GM23248 (cell line): ENCODE data around the gene UNC13B. TPM values are rescaled to one million over a fixed set of nuclear protein-coding genes. Genes with fewer than 3 reads are reported as not detected.

Source experiments
- DNase-seq: peaks from one replicate; pipeline ENCODE4 v3.0.0-alpha.2; 2015
- H2AFZ ChIP-seq: fragments of 200-600 bp; sonication (generic); 2 replicates; pipeline ENCODE4 v1.6.1; 2016; ENCODE audit warnings: antibody characterized with exemption
- H3F3A ChIP-seq: fragments of 200-600 bp; sonication (generic); 2 replicates; pipeline ENCODE4 v1.6.1; 2016; ENCODE audit warnings: mild to moderate bottlenecking, antibody characterized with exemption, mixed run types; ENCODE audit not compliant: insufficient read depth
- H3K27ac ChIP-seq: fragments of 200-600 bp; sonication (generic); 2 replicates; pipeline ENCODE4 v1.5.1; 2016; ENCODE audit warnings: mild to moderate bottlenecking
- H3K27me3 ChIP-seq: fragments of 200-600 bp; sonication (generic); replicated peaks from 2 replicates; pipeline ENCODE4 v1.6.1; 2016; ENCODE audit warnings: mild to moderate bottlenecking; ENCODE audit not compliant: insufficient read depth
- H3K36me3 ChIP-seq: fragments of 200-600 bp; sonication (generic); 2 replicates; pipeline ENCODE4 v1.6.1; 2016; ENCODE audit warnings: low read depth, mild to moderate bottlenecking
- H3K4me1 ChIP-seq: fragments of 200-600 bp; sonication (generic); 2 replicates; pipeline ENCODE4 v1.6.1; 2016; ENCODE audit warnings: mild to moderate bottlenecking; ENCODE audit not compliant: insufficient read depth
- H3K4me2 ChIP-seq: fragments of 200-600 bp; sonication (generic); one replicate; pipeline ENCODE4 v1.6.1; 2016; ENCODE audit warnings: mild to moderate bottlenecking; ENCODE audit not compliant: unreplicated experiment
- H3K4me3 ChIP-seq: fragments of 200-600 bp; sonication (generic); 2 replicates; pipeline ENCODE4 v1.5.1; 2016; ENCODE audit warnings: mild to moderate bottlenecking
- H3K79me2 ChIP-seq: fragments of 200-600 bp; sonication (generic); 2 replicates; pipeline ENCODE4 v1.6.1; 2016; ENCODE audit warnings: mild to moderate bottlenecking; ENCODE audit not compliant: insufficient read depth
- H3K9ac ChIP-seq: fragments of 200-600 bp; sonication (generic); 2 replicates; pipeline ENCODE4 v1.6.1; 2016; ENCODE audit warnings: mild to moderate bottlenecking
- H3K9me2 ChIP-seq: fragments of 200-600 bp; sonication (generic); 2 replicates; pipeline ENCODE4 v1.6.1; 2016; ENCODE audit warnings: mixed run types, mild to moderate bottlenecking, moderate library complexity; ENCODE audit not compliant: insufficient read depth
- H3K9me3 ChIP-seq: fragments of 200-600 bp; sonication (generic); one replicate; pipeline ENCODE4 v1.6.1; 2017; ENCODE audit warnings: low read depth
- H4K20me1 ChIP-seq: fragments of 200-600 bp; sonication (generic); 2 replicates; pipeline ENCODE4 v1.6.0; 2016; ENCODE audit not compliant: insufficient read depth
- EZH2 ChIP-seq: fragments of 200-600 bp; sonication (generic); IDR thresholded peaks from 2 replicates; pipeline ENCODE4 v1.6.1; 2018; ENCODE audit warnings: antibody characterized with exemption, mild to moderate bottlenecking; ENCODE audit not compliant: insufficient read depth, poor library complexity, severe bottlenecking
- EZH2phosphoT487 ChIP-seq: fragments of 200-600 bp; sonication (generic); IDR thresholded peaks from 2 replicates; pipeline ENCODE4 v1.6.1; 2018; ENCODE audit warnings: antibody characterized with exemption, moderate library complexity, mild to moderate bottlenecking, low read depth; ENCODE audit not compliant: insufficient read depth
- WGBS, 2 experiments: methylation state at CpG; one replicate each; pipeline ENCODE4 v1.1.6; 2015 to 2017; ENCODE audit warnings: low lambda C conversion rate in 2 of 2, low coverage in 1 of 2; ENCODE audit errors: missing lambda C conversion rate in 2 of 2; 5-methylcytosine and 5-hydroxymethylcytosine counted together
- in situ Hi-C: fragments of 300-500 bp; cut with MboI; formaldehyde crosslinking; loops from 2 replicates; pipeline ENCODE4 v1.15.0; 2020
- polyA plus RNA-seq: library from polyadenylated mRNA; unstranded; fragments of >200 nt; fragmentation: Nextera tagmentation; extraction: Ambion mirVana; gene quantifications from 2 replicates; pipeline ENCODE4 v1.2.1, GENCODE V29; 2016
- total RNA-seq: library from RNA; depleted of rRNA; stranded (reverse); fragments of >200 nt; shearing (Covaris generic); gene quantifications from 2 replicates; pipeline ENCODE4 v1.2.3, GENCODE V29; 2014

The UNC13B gene
- total and polyA plus RNA-seq, 2 experiments from 2014 or later = 5.5 to 15.3 TPM

DNA sequence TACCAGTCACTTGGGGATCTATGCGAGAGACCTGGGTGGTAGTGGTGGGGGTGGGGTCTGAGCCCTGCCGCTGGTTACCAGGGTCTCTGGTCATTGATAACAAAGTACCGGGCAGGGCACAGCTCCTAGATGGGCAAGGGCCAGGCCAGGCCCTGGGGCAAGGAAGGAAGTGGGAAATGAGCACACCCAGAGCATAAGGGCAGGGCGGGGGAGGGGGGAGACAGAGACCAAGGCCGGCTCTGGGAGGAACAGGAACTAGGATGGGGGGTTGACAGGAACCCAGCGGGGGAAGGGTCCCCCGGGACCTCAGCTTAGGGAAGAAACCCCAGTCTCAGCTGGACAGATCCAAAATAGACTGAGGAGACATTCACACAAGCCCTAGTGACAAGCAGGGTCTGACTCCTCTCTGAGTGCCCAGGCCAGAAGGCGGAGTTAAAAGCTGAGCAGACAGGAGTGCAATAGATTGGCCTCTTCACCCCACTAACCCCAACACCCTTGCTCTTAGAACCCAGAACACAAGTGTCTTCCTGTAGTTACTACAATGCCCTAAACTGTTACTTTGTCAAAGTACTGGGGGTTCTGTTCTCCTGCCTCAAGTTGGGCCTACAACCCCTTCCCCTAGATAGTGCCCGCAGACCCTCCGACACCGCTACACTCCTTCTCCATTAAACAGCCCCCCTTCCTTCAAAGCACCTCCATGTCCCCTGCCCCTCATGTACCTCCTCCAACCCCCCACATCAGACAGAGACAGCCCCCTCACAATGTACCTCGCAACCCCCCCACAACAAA lies 46.8 kb upstream of the UNC13B start:
- H3K79me2 ChIP-seq = peaks cover 27% of the 10 kb centered on the region
- H4K20me1 ChIP-seq = no peaks in the 10 kb centered on the region
- peak overlapping the region; percentile 90 for H3K9ac ChIP-seq
- in situ Hi-C loops = loop anchor here (10.0 kb wide), 1 partner anchor 440 kb away; no protein-coding TSS in a partner anchor
- H3K4me2 ChIP-seq = peak overlapping the region; percentile 92
- WGBS, 2 experiments = 18 to 29% methylated on average over 8 to 12 of the region's 12 CpGs
- H3K27me3 ChIP-seq = no peaks in the 10 kb centered on the region
- TF ChIP-seq EZH2phosphoT487 (no peak), EZH2 (no peak)
- no peaks in the 10 kb centered on the region for H3K9me2 ChIP-seq
- H3K36me3 ChIP-seq = no peaks in the 10 kb centered on the region
- H2AFZ ChIP-seq = peak overlapping the region; percentile 92
- peak; percentile 82 for DNase-seq
- peaks cover 46% of the 10 kb centered on the region for H3F3A ChIP-seq
- H3K4me1 ChIP-seq = peaks cover 37% of the 10 kb centered on the region
- no peaks in the 10 kb centered on the region for H3K9me3 ChIP-seq
- H3K4me3 ChIP-seq = peak overlapping the region; percentile 77
- H3K27ac ChIP-seq = peak overlapping the region; percentile 98

GRCh38 chr9:35115680-35116538 lies 45.9 kb upstream of the UNC13B start, which contains the start of gene ATOSB:
Gene ATOSB (minus strand): TSS chr9:35115862. CDS start chr9:35108274, 7,588 bp downstream.
- no peaks in the 10 kb centered on the region for H3K36me3 ChIP-seq
- peaks cover 46% of the 10 kb centered on the region for H3F3A ChIP-seq
- H3K27ac ChIP-seq = peak within 1 kb of the TSS; percentile 98
- peak within 1 kb of the TSS; percentile 77 for H3K4me3 ChIP-seq
- H4K20me1 ChIP-seq = no peaks in the 10 kb centered on the region
- peak within 1 kb of the TSS; percentile 92 for H3K4me2 ChIP-seq
- peaks cover 18% of the 10 kb centered on the region for H3K79me2 ChIP-seq
- peak; percentile 97 for DNase-seq
- no peaks in the 10 kb centered on the region for H3K9me3 ChIP-seq
- in situ Hi-C loops = loop anchor here (10.0 kb wide), 1 partner anchor 439 kb away; no protein-coding TSS in a partner anchor
- no peak for TF ChIP-seq EZH2
- no peak for TF ChIP-seq EZH2phosphoT487
- no peaks in the 10 kb centered on the region for H3K27me3 ChIP-seq
- H3K4me1 ChIP-seq = peaks cover 32% of the 10 kb centered on the region
- peak within 1 kb of the TSS; percentile 92 for H2AFZ ChIP-seq
- peak within 1 kb of the TSS; percentile 90 for H3K9ac ChIP-seq
- 1% methylated on average over 35 to 54 of the region's 54 CpGs for WGBS, 2 experiments
- H3K9me2 ChIP-seq = no peaks in the 10 kb centered on the region

DNA sequence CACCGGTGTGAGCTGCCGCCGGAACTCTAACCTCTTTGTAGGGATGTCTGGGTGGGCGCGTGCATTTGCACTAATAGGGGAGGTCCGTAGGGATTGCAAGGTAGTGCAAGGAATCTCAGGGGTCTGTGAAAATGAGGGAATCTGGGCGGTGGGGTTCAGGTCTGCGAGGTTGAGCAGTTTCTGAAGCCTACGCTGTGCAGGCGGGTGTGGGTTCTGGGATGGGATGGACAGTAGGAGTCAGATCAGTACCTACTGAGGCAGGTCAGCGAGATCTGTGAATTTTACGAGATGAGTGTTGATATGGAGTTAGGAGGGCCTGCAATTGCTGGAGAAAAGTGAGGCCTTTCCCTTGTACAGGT lies 45.3 kb upstream of the UNC13B start:
- in situ Hi-C loops = loop anchor here (10.0 kb wide), 1 partner anchor 438 kb away; no protein-coding TSS in a partner anchor
- Histone ChIP-seq H3K4me1 (peaks cover 32% of the 10 kb centered on the region), H2AFZ (peak overlapping the region; percentile 92), H3K36me3 (no peaks in the 10 kb centered on the region), H3F3A (peaks cover 46% of the 10 kb centered on the region), H3K27me3 (no peaks in the 10 kb centered on the region), H3K27ac (peak overlapping the region; percentile 98), H3K4me2 (peak overlapping the region; percentile 92), H3K4me3 (peak overlapping the region; percentile 77), H4K20me1 (no peaks in the 10 kb centered on the region), H3K9me2 (no peaks in the 10 kb centered on the region), H3K9me3 (no peaks in the 10 kb centered on the region), H3K79me2 (peaks cover 14% of the 10 kb centered on the region), H3K9ac (peak overlapping the region; percentile 90)
- no peak for DNase-seq
- no peak for TF ChIP-seq EZH2
- TF ChIP-seq EZH2phosphoT487 = no peak
- 1 to 2% methylated on average over 12 of the region's 12 CpGs for WGBS, 2 experiments

DNA sequence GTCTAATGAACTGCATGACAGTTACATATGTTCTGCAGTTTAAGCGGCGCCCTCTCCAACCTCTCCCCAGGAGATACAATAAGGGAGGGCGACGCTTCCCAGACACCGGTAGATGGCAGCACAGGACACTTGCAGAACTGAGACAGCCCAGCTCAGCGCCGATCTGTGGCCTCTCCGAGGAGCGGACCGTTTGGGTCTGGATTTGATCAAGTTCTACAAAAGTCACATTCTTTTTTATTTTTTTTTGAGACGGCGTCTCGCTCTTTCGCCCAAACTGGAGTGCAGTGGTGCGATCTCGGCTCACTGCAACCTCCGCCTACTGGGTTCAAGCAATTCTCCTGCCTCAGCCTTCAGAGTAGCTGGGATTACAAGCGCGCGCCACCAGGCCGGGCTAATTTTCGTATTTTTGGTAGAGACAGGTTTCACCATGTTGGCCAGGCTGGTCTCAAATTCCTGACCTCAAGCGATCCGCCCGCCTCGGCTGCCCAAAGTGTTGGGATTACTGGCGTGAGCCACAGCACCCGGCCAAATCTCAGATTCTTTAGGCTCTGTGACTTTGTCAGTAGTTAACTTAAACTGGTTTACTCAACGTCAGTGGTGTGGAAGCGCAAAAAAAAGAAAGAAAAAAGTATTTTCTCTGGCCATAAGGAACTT lies 44.8 kb upstream of the UNC13B start:
- Histone ChIP-seq H3K9me2 (no peaks in the 10 kb centered on the region), H3K4me2 (peak overlapping the region; percentile 92), H3K27ac (peak overlapping the region; percentile 98), H3K4me1 (peaks cover 28% of the 10 kb centered on the region), H3K79me2 (peaks cover 14% of the 10 kb centered on the region), H3F3A (peaks cover 43% of the 10 kb centered on the region), H3K36me3 (no peaks in the 10 kb centered on the region), H2AFZ (peak overlapping the region; percentile 92), H3K27me3 (no peaks in the 10 kb centered on the region), H3K9ac (peak overlapping the region; percentile 90), H4K20me1 (no peaks in the 10 kb centered on the region), H3K9me3 (no peaks in the 10 kb centered on the region), H3K4me3 (peak overlapping the region; percentile 77)
- in situ Hi-C loops = loop anchor here (10.0 kb wide), 1 partner anchor 438 kb away; no protein-coding TSS in a partner anchor
- peak; percentile 98 for DNase-seq
- WGBS, 2 experiments = 4% methylated on average over 30 of the region's 30 CpGs
- no peak for TF ChIP-seq EZH2phosphoT487
- no peak for TF ChIP-seq EZH2
